Measurements from ENCODE around the gene SHROOM4.

The SHROOM4 gene

GRCh38 chrX:50813843-50814661 is at the start of gene SHROOM4:
Gene SHROOM4, minus strand, starts transcription at chrX:50814194. Its CDS starts 176 bp downstream, at chrX:50814018.
- DNase-seq (ENCODE audit: low read depth in 2 of 2): no peak

- no peak for DNase-seq (ENCODE audit: low read depth in 2 of 2)
Observed at GRCh38 chrX:50863471-50863870, 49.5 kb upstream of the SHROOM4 start.

- DNase-seq (ENCODE audit: low read depth in 2 of 2): no peak
Observed at GRCh38 chrX:50860518-50860917, 46.5 kb upstream of the SHROOM4 start.

- no peak for DNase-seq (ENCODE audit: low read depth in 2 of 2)
Observed at GRCh38 chrX:50858548-50858947, 44.6 kb upstream of the SHROOM4 start.

DNA sequence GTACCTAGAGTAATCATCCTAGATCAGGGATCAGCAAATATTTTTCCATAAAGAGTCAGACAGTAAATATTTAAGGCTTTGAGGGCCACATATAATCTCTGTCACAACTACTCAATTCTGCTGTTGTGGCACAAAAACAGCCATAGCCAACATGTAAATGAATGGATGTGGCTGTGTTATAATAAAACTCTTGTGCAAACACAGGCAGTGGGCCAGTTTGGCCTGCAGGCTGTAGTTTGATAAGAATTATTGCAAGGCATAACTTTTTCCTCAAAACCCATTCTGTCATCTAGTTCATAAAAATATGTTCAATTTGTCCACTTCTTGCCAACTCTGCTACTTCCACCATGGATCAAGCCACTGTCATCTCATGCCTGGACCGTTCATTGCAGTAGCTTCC is 39.4 kb upstream of the SHROOM4 start:
- DNase-seq (ENCODE audit: low read depth in 2 of 2): no peak

- no peak for DNase-seq (ENCODE audit: low read depth in 2 of 2)
Observed at GRCh38 chrX:50852524-50852923, 38.5 kb upstream of the SHROOM4 start.

DNA sequence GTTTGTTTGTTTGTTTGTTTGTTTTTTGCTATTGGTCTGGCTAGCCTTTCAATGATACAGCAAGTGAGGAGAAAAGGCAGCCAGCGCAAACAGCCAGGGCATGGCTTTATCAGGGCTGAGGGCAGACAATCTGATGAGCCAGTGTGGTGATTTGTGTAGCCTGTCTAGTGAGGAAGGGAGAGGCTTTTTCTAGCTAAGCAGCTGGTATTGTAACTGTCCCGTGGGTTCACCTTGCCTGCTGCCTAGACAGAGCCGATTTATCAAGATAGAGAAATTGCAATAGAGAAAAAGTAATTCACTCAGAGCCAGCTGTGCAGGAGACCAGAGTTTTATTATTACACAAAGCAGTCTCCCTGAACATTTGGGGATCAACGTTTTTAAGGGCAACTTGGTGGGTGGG is 28.2 kb upstream of the SHROOM4 start:
- DNase-seq (ENCODE audit: low read depth in 2 of 2): no peak

- no peak for DNase-seq (ENCODE audit: low read depth in 2 of 2)
Observed at GRCh38 chrX:50839730-50840129, 25.7 kb upstream of the SHROOM4 start.

DNA sequence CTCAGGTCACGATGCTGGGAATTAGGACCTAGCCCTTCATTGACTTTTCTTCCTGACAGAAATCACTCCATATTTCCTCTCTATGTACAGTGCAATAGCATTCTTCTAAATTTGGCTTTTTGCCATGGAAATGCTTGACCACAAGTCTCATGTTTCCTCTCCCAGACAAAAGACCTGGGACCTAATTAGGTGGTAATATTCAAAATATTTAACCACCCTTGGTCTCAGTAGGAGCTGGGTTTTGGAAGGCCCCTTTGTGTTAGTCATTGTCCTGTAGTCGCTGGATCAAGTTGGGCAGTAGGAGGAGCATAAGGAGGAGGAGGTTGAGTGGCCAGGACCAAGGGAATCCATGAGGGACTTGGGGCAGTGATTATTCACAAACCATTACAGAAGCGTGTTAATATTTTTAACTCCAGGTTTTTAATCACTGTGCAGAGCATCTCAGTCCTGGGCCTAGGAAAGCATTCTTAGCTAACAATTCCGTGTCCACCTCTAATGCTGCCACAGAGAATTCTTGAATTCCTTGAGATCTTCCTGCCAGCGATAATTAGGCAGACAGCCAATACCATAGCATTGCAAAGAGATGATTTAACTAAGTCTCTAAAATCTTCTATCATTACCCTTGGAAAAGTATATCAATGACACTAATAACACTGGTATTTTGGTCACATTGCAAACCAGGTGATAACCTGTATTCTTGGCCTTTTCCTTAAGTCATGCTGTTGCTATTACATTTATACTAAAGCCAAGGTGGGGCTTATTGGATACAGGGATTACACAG is 25.0 kb upstream of the SHROOM4 start:
- no peak for DNase-seq (ENCODE audit: low read depth in 2 of 2)

- no peak for DNase-seq (ENCODE audit: low read depth in 2 of 2)
Observed at GRCh38 chrX:50827996-50828395, 14.0 kb upstream of the SHROOM4 start.

DNA sequence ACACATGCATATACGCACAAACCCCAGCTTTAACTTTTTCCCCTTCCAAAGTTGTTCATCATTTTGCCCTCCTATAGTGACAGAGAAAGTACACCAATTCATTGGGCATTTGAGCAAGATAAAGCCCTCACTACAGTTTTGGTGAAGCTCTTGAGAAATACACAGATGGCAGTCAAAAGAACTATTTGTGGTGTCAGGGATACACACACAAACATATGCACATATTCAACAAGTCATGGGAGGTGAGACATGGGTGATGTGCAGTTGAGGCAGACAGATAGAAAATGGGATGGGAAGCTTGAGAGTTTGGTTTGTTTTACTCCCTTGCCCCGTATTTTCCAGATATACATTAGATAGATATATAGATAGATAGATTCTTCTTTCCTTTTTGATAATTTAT is 11.8 kb upstream of the SHROOM4 start:
- no peak for DNase-seq (ENCODE audit: low read depth in 2 of 2)

DNA sequence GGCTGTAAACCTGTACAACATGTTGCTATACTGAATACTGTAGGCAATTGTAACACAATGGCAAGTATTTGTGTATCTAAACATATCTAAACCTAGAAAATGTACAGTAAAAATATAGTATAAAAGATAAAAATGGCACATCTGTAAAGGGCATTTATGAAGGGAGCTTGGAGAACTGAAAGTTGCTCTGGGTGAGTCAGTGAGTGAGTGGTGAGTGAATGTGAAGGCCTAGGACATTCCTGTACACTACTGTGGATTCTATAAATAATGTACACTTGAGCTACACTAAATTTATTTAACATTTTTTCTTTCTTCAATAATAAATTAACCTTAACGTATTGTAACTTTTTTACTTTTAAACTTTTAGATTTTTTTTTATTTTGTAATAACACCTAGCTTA is 5.0 kb upstream of the SHROOM4 start:
- no peak for DNase-seq (ENCODE audit: low read depth in 2 of 2)

DNA sequence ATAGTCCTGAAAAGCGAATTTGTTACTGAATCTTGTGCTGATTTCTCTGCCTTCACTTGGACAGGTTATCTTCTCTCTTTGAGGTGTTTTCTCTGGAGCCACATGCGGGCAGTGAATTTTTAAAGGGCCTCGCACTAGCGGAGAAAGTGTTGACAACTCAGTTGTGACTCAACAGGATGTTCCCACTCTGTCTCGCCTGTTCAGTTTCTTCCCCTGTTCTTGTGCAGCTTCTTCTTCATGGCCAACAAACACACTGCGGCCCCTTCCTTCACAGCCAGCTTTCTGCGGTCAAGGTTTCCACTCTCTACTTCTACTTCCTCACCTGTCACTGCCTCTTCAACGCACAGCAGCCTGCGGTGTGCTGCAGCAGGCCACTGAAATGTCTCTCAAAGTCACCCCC is 1.1 kb upstream of the SHROOM4 start:
- no peak for DNase-seq (ENCODE audit: low read depth in 2 of 2)

DNA sequence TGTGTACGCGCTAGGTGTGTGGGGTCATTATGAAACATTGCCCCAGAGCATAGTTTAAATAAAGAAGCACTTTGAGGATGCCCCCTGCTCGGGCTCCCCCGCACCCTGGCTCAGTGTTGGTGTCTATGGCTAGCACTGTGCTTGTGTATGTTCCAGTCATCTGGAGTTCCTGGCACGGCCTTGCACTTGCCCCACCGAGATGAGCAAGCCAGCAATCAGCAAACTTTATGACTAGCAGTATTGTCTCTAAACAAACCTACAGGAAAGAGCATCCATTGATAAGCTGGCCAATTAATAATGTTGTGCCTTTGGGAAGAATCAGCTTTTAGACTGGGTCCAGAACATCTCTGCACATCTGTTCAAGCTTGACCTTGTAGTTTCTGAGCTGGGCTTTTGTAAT is 707 bp upstream of the SHROOM4 start:
- DNase-seq (ENCODE audit: low read depth in 2 of 2): no peak

GRCh38 chrX:50812995-50813842 is 775 bp downstream of the SHROOM4 start:
- no peak for DNase-seq (ENCODE audit: low read depth in 2 of 2)

DNA sequence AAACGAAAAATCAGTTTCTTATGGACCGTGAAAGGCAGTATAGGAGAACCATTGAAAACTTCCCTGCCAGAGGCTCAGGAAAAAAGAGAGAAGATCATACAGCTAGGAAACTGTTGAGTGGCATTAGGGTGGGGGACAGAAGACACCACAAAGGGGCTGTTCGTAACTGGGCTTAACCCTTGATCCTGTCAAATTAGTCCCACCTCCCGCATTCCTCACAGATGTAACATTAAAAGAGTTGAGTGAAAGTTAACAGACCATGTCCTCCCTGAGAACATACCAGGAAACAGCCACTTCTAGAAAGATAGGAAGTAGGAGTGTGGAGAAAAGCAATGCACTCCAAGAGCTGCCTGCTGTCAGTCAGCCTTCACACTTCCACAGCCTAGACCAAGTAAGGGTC is 8.7 kb downstream of the SHROOM4 start:
- no peak for DNase-seq (ENCODE audit: low read depth in 2 of 2)

DNA sequence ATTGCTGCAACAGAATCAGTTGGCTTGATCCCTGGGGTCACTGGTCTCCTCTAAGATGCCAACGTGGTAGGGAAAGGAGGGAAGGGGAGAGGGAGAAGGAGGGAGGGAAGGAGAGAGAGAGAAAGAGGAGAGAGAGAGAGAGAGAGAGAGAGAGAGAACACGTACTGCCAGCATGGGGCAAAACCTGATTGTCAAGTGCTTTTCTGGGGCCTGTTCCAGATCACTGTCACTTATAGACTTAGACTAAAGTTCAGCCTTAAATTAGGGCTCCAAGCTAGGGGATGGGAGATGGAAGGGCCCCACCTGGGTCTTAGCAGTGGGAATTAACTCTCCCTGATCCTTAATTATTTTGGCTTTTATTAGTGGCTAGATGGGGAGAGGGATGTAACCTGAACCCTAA is 12.9 kb downstream of the SHROOM4 start:
- no peak for DNase-seq (ENCODE audit: low read depth in 2 of 2)

- no peak for DNase-seq (ENCODE audit: low read depth in 2 of 2)
Observed at GRCh38 chrX:50799531-50799961, 14.4 kb downstream of the SHROOM4 start.

DNA sequence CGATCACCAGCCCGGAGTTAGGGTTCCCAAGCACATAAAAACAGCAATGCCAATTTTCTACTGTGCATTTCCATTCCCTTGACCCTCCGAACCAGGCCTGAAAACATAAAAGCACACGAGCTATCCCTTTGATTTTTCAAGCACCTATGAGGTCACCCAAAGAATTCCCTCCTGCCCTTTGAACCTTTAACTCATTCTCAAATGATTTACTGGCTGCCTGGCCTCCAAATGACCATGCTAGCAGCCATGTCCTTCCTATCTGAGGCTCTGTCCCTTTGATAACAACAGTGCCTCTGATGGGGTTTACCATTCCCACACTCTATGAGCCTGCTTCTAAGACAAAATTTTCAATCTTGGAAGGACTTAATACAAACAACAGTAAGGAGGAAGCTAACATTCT is 15.2 kb downstream of the SHROOM4 start:
- DNase-seq (ENCODE audit: low read depth in 2 of 2): no peak

DNA sequence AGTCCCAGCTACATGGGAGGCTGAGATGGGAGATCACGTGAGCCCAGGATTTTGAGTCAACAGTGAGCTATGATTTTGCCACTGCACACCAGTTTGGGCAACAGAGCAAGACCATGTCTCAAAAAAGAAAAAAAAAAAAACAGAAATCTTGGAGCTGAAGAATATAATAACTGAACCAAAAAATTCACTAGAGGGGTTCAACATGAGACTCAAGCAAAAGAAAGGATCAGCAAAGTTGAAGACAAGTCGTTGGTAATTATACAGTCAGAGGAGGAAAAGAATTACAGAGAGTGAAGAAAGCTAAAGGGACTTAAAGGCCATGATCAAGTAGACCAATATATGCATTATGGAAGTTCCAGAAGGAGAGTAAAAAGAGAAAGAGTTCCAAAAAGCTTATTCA is 26.9 kb downstream of the SHROOM4 start:
- no peak for DNase-seq (ENCODE audit: low read depth in 2 of 2)

DNA sequence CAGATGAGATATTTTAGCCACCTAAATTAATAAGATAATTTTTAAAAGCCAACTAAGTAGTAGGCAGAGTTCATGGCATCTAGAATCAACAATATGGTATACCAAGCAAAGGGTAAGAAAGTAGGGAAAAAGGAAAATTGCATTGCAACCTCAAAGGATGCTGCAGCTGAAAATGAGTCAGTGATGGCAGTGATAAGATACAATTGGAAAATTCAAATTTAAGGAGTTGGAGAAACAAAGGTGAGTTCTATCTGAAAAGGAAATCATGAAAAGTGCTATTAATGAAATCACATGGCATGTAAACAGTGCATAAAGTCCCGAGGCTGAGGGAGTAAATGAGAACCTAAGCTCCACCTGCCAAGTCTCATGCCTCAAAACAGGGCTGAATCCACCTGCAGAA is 33.9 kb downstream of the SHROOM4 start:
- DNase-seq (ENCODE audit: low read depth in 2 of 2): no peak

DNA sequence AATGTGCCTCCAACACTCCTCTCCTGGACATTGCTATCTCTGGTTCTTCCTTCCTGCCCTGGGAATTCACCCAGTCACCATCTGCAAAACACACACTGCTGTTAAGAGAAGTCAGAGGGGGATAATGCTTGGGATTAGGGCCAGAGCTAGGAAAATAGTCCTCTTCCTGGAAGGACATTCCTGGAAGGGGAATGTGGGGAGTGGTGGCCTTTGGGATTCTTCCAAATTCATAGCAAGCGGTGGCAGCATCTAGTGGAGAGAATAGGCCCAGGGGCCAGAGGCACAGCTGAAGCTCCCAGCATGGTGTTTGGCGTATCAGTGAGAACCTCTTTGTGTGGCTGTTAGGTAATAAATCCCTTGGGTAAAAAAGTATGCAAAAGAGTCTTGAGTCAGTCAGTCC is 34.3 kb downstream of the SHROOM4 start:
- no peak for DNase-seq (ENCODE audit: low read depth in 2 of 2)
